ENCODE results near the gene ANGPT4.
"Not testable (repeated sequence)": the region's sequence is repeated elsewhere in the genome, so short reads cannot be mapped to it uniquely, and the experiment has no call there.

ANGPT4 gene

GRCh38 chr20:858011-858410, 58.1 kb downstream of the ANGPT4 start:
- H3K27ac ChIP-seq = no peak overlapping the region
- DNase-seq = no peak
- no peaks in the 10 kb centered on the region for H3K36me3 ChIP-seq
- TF ChIP-seq, protein P1, sequence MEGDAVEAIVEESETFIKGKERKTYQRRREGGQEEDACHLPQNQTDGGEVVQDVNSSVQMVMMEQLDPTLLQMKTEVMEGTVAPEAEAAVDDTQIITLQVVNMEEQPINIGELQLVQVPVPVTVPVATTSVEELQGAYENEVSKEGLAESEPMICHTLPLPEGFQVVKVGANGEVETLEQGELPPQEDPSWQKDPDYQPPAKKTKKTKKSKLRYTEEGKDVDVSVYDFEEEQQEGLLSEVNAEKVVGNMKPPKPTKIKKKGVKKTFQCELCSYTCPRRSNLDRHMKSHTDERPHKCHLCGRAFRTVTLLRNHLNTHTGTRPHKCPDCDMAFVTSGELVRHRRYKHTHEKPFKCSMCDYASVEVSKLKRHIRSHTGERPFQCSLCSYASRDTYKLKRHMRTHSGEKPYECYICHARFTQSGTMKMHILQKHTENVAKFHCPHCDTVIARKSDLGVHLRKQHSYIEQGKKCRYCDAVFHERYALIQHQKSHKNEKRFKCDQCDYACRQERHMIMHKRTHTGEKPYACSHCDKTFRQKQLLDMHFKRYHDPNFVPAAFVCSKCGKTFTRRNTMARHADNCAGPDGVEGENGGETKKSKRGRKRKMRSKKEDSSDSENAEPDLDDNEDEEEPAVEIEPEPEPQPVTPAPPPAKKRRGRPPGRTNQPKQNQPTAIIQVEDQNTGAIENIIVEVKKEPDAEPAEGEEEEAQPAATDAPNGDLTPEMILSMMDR (IDR thresholded peaks at IDR 0.05; ENCODE audit: low read depth, low read length) = no peak
- H3K4me3 ChIP-seq (ENCODE audit: low read depth, low read length) = no peak overlapping the region
- no peaks in the 10 kb centered on the region for H3K27me3 ChIP-seq (ENCODE audit: insufficient read depth, low read depth, severe bottlenecking)
- no peaks in the 10 kb centered on the region for H3K9me3 ChIP-seq (ENCODE audit: severe bottlenecking)

- H3K4me3 ChIP-seq (ENCODE audit: low read depth, low read length) = no peak overlapping the region
- DNase-seq = no peak
- H3K36me3 ChIP-seq = no peaks in the 10 kb centered on the region
- no peaks in the 10 kb centered on the region for H3K27me3 ChIP-seq (ENCODE audit: insufficient read depth, low read depth, severe bottlenecking)
- no peak overlapping the region for H3K27ac ChIP-seq
- no peaks in the 10 kb centered on the region for H3K9me3 ChIP-seq (ENCODE audit: severe bottlenecking)
- TF ChIP-seq, protein P1 (IDR thresholded peaks at IDR 0.05; ENCODE audit: low read depth, low read length) = no peak
These were observed 59.8 kb downstream of the ANGPT4 start for GRCh38 chr20:856361-856775.

GRCh38 chr20:855466-856360, 60.4 kb downstream of the ANGPT4 start:
- TF ChIP-seq, protein P1 (IDR thresholded peaks at IDR 0.05; ENCODE audit: low read depth, low read length) = no peak
- no peak overlapping the region for H3K27ac ChIP-seq
- DNase-seq = no peak
- no peaks in the 10 kb centered on the region for H3K27me3 ChIP-seq (ENCODE audit: insufficient read depth, low read depth, severe bottlenecking)
- no peaks in the 10 kb centered on the region for H3K36me3 ChIP-seq
- H3K9me3 ChIP-seq (ENCODE audit: severe bottlenecking) = no peaks in the 10 kb centered on the region
- no peak overlapping the region for H3K4me3 ChIP-seq (ENCODE audit: low read depth, low read length)

DNA sequence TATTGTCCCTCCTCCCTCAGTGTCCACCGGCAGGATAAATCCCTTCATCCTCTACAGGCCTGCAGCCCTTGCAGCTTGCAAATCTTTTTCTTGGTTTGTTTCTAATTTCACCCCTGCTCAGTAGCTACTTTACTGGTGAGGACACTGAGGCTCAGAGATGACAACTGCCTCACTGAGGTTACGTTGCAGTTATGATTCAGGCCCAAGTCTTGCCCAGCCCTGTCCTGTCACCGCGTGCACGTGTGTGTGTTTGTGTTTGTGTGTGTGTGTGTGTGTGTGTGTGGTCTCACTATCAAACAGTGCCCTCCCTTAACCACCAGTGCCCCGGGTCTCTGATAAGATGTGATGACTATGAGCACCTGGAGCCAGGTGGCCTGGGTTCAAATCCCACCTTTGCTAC, 61.5 kb downstream of the ANGPT4 start:
- no peaks in the 10 kb centered on the region for H3K36me3 ChIP-seq
- peaks cover 3% of the 10 kb centered on the region for H3K9me3 ChIP-seq (ENCODE audit: severe bottlenecking)
- TF ChIP-seq, protein P1 (IDR thresholded peaks at IDR 0.05; ENCODE audit: low read depth, low read length) = no peak
- H3K27me3 ChIP-seq (ENCODE audit: insufficient read depth, low read depth, severe bottlenecking) = no peaks in the 10 kb centered on the region
- no peak overlapping the region for H3K4me3 ChIP-seq (ENCODE audit: low read depth, low read length)
- peak overlapping the region; percentile 62 for H3K27ac ChIP-seq
- no peak for DNase-seq

- Histone ChIP-seq H3K4me3 (ENCODE audit: low read depth, low read length) (no peak overlapping the region), H3K9me3 (ENCODE audit: severe bottlenecking) (peaks cover 3% of the 10 kb centered on the region)
- TF ChIP-seq, protein P1 (IDR thresholded peaks at IDR 0.05; ENCODE audit: low read depth, low read length) = no peak
These were observed 62.6 kb downstream of the ANGPT4 start for GRCh38 chr20:853406-853996.

GRCh38 chr20:848731-849130, 67.4 kb downstream of the ANGPT4 start:
- H3K36me3 ChIP-seq = peaks cover 12% of the 10 kb centered on the region
- DNase-seq; H3K4me3 ChIP-seq (ENCODE audit: low read depth, low read length); H3K27me3 ChIP-seq (ENCODE audit: insufficient read depth, low read depth, severe bottlenecking); H3K27ac ChIP-seq; H3K9me3 ChIP-seq (ENCODE audit: severe bottlenecking): not testable (repeated sequence)

More at GRCh38 chr20:853406-853996, 62.6 kb downstream of the ANGPT4 start:
- Histone ChIP-seq H3K27me3 (ENCODE audit: insufficient read depth, low read depth, severe bottlenecking) (no peaks in the 10 kb centered on the region), H3K36me3 (no peaks in the 10 kb centered on the region), H3K27ac (peak overlapping the region; percentile 62)
- no peak for DNase-seq

All from WERI-Rb-1 (cell line).